GM12892 (cell line): ENCODE measurements around the gene PLCL1.

Experiments used
- POLR2A ChIP-seq: IDR thresholded peaks from 2 replicates; pipeline ENCODE4 v1.6.1; 2011; ENCODE audit warnings: low read depth, low read length, control low read depth
- POLR2AphosphoS5 ChIP-seq: IDR thresholded peaks from 2 replicates; pipeline ENCODE4 v1.6.1; 2011; ENCODE audit warnings: low read depth, low read length, control low read depth
- TAF1 ChIP-seq: IDR thresholded peaks from 2 replicates; pipeline ENCODE4 v1.6.1; 2011; ENCODE audit warnings: low read depth, mild to moderate bottlenecking, control low read depth, low read length, borderline replicate concordance

DNA sequence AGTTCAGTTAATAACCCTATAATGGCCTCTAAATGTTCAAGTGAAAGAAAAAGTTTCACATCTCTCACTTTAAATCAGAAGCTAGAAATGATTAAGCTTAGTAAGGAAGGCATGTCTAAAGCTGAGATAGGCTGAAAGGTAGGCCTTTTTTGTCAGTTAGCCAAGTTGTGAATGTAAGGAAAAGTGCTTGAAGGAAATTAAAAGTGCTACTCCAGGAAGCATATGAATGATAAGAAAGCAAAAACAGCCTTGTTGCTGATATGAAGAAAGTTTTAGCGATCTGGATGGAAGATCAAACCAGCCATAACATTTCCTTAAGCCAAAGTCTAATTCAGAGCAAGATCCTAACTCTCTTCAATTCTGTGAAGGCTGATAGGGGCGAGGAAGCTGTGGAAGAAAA is 10.1 kb downstream of the PLCL1 start:
- no peak for TF ChIP-seq TAF1
- TF ChIP-seq POLR2A: no peak
- TF ChIP-seq POLR2AphosphoS5: no peak
